GM18498 (cell line): ENCODE results near the gene NR5A1.

Experiments used
- ATAC-seq: cut with Tn5 transposase; IDR thresholded peaks from one replicate; pipeline ENCODE4 v1.9.1; 2021; ENCODE audit warnings: mild to moderate bottlenecking, moderate library complexity; ENCODE audit not compliant: unreplicated experiment

The NR5A1 gene

GRCh38 chr9:124514874-124515273, 7.7 kb upstream of the NR5A1 start:
- no peak for ATAC-seq

- no peak for ATAC-seq
Observed at GRCh38 chr9:124514125-124514524, 6.9 kb upstream of the NR5A1 start.

- no peak for ATAC-seq
Observed at GRCh38 chr9:124513376-124513994, 6.3 kb upstream of the NR5A1 start.

GRCh38 chr9:124512806-124513204, 5.6 kb upstream of the NR5A1 start:
- no peak for ATAC-seq

GRCh38 chr9:124511891-124512805, 4.9 kb upstream of the NR5A1 start:
- no peak for ATAC-seq

- no peak for ATAC-seq
Observed at GRCh38 chr9:124511426-124511840, 4.2 kb upstream of the NR5A1 start.

GRCh38 chr9:124510650-124511425, 3.6 kb upstream of the NR5A1 start:
- ATAC-seq = no peak

GRCh38 chr9:124507880-124508423, 753 bp upstream of the NR5A1 start:
- ATAC-seq = no peak

- no peak for ATAC-seq
Observed at GRCh38 chr9:124506433-124506832, 766 bp downstream of the NR5A1 start.

GRCh38 chr9:124505901-124506346, 1.3 kb downstream of the NR5A1 start:
- ATAC-seq = no peak

- no peak for ATAC-seq
Observed at GRCh38 chr9:124505006-124505900, 1.9 kb downstream of the NR5A1 start.

GRCh38 chr9:124504530-124505005, 2.6 kb downstream of the NR5A1 start:
- ATAC-seq = no peak

GRCh38 chr9:124503713-124504529, 3.3 kb downstream of the NR5A1 start:
- no peak for ATAC-seq

- ATAC-seq = no peak
Observed at GRCh38 chr9:124502711-124503702, 4.2 kb downstream of the NR5A1 start.

- ATAC-seq = no peak
Observed at GRCh38 chr9:124501771-124502320, 5.4 kb downstream of the NR5A1 start.

- no peak for ATAC-seq
Observed at GRCh38 chr9:124500796-124501611, 6.2 kb downstream of the NR5A1 start.
